Activated CD8-positive, alpha-beta memory T cell treated with anti-CD3 and anti-CD28 coated beads, Interleukin-2, amount 10 ng/mL, durations not matched to agents 7 days and 5 days (primary cell): ENCODE data around the gene FN3K. TPM values are rescaled to one million over a fixed set of nuclear protein-coding genes. Genes with fewer than 3 reads are reported as not detected.
A peak's percentile ranks its signal among the peaks of the same experiment; 100 is the strongest.
"Not testable (repeated sequence)": the region's sequence is repeated elsewhere in the genome, so short reads cannot be mapped to it uniquely, and the experiment has no call there.

ENCODE experiments used
- ATAC-seq: fragments of 150-1000 bp; cut with Tn5 transposase; one replicate; pipeline ENCODE4 v1.10.0; 2021; ENCODE audit warnings: moderate library complexity
- CTCF ChIA-PET: fragments of 350-600 bp; sonication (Branson Sonifier 250); formaldehyde crosslinking; loops from one replicate; lab custom pipeline; 2021; ENCODE audit warnings: antibody characterized with exemption; lab: Charles Lee
- DNase-seq: peaks from one replicate; pipeline ENCODE4 v3.0.0-alpha.2; 2020
- H3K27ac Mint-ChIP-seq: one replicate; pipeline ENCODE4 v1.8.0; 2021; ENCODE audit warnings: mild to moderate bottlenecking, mixed read lengths
- H3K27me3 Mint-ChIP-seq: one replicate; pipeline ENCODE4 v1.8.0; 2021; ENCODE audit warnings: mixed read lengths
- H3K36me3 Mint-ChIP-seq: one replicate; pipeline ENCODE4 v1.8.0; 2021; ENCODE audit warnings: mild to moderate bottlenecking, mixed read lengths
- H3K4me1 Mint-ChIP-seq: one replicate; pipeline ENCODE4 v1.8.0; 2021; ENCODE audit warnings: mixed read lengths
- H3K4me3 Mint-ChIP-seq: one replicate; pipeline ENCODE4 v1.8.0; 2021; ENCODE audit warnings: mild to moderate bottlenecking, moderate library complexity, mixed read lengths
- H3K9me3 Mint-ChIP-seq: one replicate; pipeline ENCODE4 v1.8.0; 2022; ENCODE audit warnings: low read depth, mixed read lengths
- total RNA-seq, 2 experiments: library from RNA; stranded (reverse); gene quantifications; one replicate each; pipeline ENCODE4 v1.2.3, GENCODE V29; 2021

The FN3K gene
- total RNA-seq, 2 experiments from 2014 or later, result 1.2 to 2.7 TPM

GRCh38 chr17:82754297-82755208 is 19.1 kb downstream of the FN3K start:
- Mint-ChIP-seq H3K4me3 (no peak overlapping the region), H3K9me3 (no peaks in the 10 kb centered on the region), H3K27ac (no peak overlapping the region)

DNA sequence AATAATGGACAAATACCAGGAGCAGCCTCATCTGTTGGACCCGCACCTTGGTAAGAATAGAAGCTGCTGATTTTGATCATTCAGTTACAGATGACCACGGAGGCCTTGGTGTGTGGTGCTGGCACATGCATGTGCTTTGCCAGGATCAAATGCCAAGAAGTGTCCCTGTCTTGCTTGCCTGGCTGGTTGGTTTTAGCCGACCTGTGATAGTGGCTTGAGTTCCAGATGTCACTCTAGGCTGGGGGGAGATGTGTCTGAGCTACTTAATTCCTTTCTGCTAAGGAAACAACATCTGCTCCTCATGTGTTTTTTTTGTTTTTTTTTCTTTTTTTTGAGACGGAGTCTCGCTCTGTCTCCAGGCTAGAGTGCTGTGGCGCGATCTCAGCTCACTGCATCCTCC is 20.8 kb downstream of the FN3K start:
- no peaks in the 10 kb centered on the region for H3K9me3 Mint-ChIP-seq
- ATAC-seq (no peak), DNase-seq (no peak)
- H3K36me3 Mint-ChIP-seq, result peaks cover 4% of the 10 kb centered on the region
- CTCF ChIA-PET, result interaction anchor here (1.2 kb wide), 1 partner anchor 108 kb away, joined by 3 read pairs; no protein-coding TSS in a partner anchor
- H3K4me1 Mint-ChIP-seq, result peaks cover 19% of the 10 kb centered on the region
- H3K27ac Mint-ChIP-seq, result no peak overlapping the region
- H3K27me3 Mint-ChIP-seq, result no peaks in the 10 kb centered on the region
- H3K4me3 Mint-ChIP-seq, result no peak overlapping the region

More at GRCh38 chr17:82754297-82755208, 19.1 kb downstream of the FN3K start:
- H3K27me3 Mint-ChIP-seq, result no peaks in the 10 kb centered on the region
- no peaks in the 10 kb centered on the region for H3K36me3 Mint-ChIP-seq
- CTCF ChIA-PET, result interaction anchor here (1.6 kb wide), 1 partner anchor 86 kb away, joined by 3 read pairs; no protein-coding TSS in a partner anchor
- no peak for DNase-seq
- H3K4me1 Mint-ChIP-seq, result peaks cover 22% of the 10 kb centered on the region
- no peak for ATAC-seq

DNA sequence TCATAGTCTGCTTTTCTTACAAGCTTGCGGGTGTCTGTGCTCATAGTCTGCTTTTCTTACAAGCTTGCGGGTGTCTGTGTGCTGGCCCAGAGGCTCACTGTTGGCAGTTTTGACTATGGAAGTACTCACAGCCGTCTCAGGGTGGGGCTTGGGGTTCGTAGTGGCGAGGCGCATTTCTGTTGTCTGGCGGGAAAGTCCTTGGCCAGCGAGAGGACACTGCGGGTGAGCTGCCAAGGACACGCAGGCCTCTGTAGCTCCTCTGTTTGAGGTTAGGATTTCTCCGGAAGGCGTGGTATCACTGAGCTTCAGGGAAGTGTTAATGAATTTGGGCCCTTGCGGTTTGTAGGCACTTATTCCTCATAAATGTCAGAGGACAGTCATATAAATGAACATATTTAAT is 30.0 kb downstream of the FN3K start:
- Mint-ChIP-seq H3K9me3 (no peaks in the 10 kb centered on the region), H3K27me3 (no peaks in the 10 kb centered on the region), H3K36me3 (peaks cover 29% of the 10 kb centered on the region), H3K27ac (no peak overlapping the region), H3K4me3 (no peak overlapping the region), H3K4me1 (no peaks in the 10 kb centered on the region)
- DNase-seq (no peak), ATAC-seq (no peak)
- CTCF ChIA-PET, result interaction anchor here (1.2 to 2.0 kb wide), 3 partner anchors 10 to 97 kb away, joined by 5 to 7 read pairs (median 5); no protein-coding TSS in a partner anchor

GRCh38 chr17:82767041-82767754 is 31.8 kb downstream of the FN3K start:
- no peak overlapping the region for H3K4me3 Mint-ChIP-seq
- no peak for ATAC-seq
- no peaks in the 10 kb centered on the region for H3K9me3 Mint-ChIP-seq
- CTCF ChIA-PET, result interaction anchor here (0.9 to 2.0 kb wide), 6 partner anchors 10 to 99 kb away, joined by 3 to 5 read pairs (median 4); no protein-coding TSS in a partner anchor
- no peaks in the 10 kb centered on the region for H3K27me3 Mint-ChIP-seq
- no peak overlapping the region for H3K27ac Mint-ChIP-seq
- H3K4me1 Mint-ChIP-seq, result peaks cover 3% of the 10 kb centered on the region
- no peak for DNase-seq
- H3K36me3 Mint-ChIP-seq, result peaks cover 31% of the 10 kb centered on the region

DNA sequence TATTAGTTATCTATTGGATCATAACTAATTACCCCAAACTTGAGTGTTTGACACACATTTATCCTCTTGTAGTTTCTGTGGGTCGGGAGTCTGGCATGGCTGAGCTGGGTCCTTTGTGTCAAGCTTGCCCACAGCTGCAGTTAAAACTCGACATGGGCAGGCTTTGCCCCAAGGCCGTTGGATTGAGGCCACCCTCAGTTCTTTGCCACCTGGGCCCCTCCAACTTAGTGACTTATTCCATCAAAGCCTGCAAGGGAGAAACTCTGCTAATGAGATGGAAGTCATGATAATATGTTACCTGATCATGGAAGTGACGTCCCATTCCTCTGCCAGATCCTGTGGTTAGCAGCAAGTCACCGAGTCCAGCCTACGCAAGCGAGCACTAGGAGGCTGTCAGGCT is 33.6 kb downstream of the FN3K start:
- Mint-ChIP-seq H3K4me3 (no peak overlapping the region), H3K9me3 (no peaks in the 10 kb centered on the region), H3K27ac (no peak overlapping the region), H3K27me3 (no peaks in the 10 kb centered on the region), H3K36me3 (peaks cover 33% of the 10 kb centered on the region), H3K4me1 (peaks cover 4% of the 10 kb centered on the region)
- no peak for DNase-seq
- CTCF ChIA-PET, result interaction anchor here (1.7 to 1.9 kb wide), 2 partner anchors 16 to 101 kb away, joined by 4 to 5 read pairs; no protein-coding TSS in a partner anchor
- no peak for ATAC-seq

DNA sequence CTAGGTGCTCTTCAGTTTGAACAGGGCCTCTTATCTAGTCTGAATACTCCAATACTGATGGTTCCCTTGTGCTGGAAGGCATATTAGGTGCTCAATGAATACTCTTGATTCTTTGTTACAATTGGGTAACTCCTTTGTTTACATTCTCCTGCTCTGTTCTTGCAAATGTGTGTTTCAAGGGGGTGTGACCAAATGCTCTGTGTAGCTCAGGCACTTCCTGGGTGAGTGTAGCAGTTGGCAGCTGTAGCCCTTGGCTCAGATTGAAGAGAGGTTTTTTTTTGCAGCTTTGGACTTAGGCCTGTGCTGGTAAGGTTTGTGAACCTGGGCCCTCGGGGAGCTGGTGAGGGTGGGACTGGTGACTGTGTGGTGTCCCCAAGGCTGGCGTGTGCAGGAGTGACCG is 36.6 kb downstream of the FN3K start:
- no peak overlapping the region for H3K27ac Mint-ChIP-seq
- CTCF ChIA-PET, result interaction anchor here (1.3 to 2.0 kb wide), 3 partner anchors 9 to 103 kb away, joined by 3 to 6 read pairs (median 5); no protein-coding TSS in a partner anchor
- H3K4me3 Mint-ChIP-seq, result no peak overlapping the region
- ATAC-seq, result no peak
- H3K4me1 Mint-ChIP-seq, result peaks cover 27% of the 10 kb centered on the region
- H3K36me3 Mint-ChIP-seq, result peaks cover 31% of the 10 kb centered on the region
- no peak for DNase-seq
- H3K27me3 Mint-ChIP-seq, result no peaks in the 10 kb centered on the region
- H3K9me3 Mint-ChIP-seq, result no peaks in the 10 kb centered on the region

- CTCF ChIA-PET, result interaction anchor here (0.8 to 2.4 kb wide), 11 partner anchors 9 to 744 kb away, joined by 3 to 10 read pairs (median 4); no protein-coding TSS in a partner anchor
Measured at GRCh38 chr17:82774456-82774855, 39.0 kb downstream of the FN3K start.

DNA sequence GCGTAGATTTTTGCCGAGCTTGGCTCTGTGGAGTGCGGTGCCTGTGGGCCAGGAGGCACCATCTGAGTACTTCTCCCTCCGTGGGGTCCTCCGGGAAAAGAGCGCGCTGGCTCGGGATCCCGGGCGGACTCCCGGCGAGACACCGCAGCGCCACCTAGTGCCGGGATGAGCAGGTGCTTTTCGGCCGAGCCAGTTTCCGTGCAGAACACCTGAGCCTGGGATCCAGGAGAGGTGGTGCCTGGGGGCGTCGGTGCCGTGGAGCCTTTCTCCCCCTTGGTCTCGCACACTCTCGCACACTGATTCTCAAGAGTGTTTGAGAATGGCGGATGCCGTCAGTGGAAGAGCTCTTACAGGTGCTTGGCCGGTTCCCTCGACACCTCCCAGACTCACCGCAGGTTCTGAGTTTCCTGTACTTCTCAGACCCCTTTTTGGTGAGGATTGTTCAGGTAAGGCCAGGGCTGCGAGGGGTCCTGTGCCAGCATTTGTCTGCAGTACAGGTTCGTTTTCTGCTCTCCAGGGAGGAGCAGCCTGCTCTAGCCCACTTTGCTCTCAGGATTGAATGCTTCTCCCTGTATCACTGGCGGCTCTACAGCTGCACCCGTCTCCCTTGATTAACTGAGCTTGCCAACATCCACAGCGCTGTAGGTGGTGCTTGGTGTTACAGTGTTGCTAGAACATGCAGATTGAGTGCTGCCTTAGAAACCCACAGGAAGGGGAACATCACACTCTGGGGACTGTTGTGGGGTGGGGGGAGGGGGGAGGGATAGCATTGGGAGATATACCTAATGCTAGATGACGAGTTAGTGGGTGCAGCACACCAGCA is 39.8 kb downstream of the FN3K start:
- Mint-ChIP-seq H3K9me3 (no peaks in the 10 kb centered on the region), H3K4me3 (peak overlapping the region; percentile 39), H3K27me3 (no peaks in the 10 kb centered on the region), H3K36me3 (peaks cover 16% of the 10 kb centered on the region), H3K27ac (peak overlapping the region; percentile 82), H3K4me1 (peaks cover 31% of the 10 kb centered on the region)
- ATAC-seq (peak; percentile 78), DNase-seq (peak; percentile 64)
- CTCF ChIA-PET, result interaction anchor here (0.6 to 2.4 kb wide), 19 partner anchors 10 to 745 kb away, joined by 3 to 10 read pairs (median 4); no protein-coding TSS in a partner anchor

More at GRCh38 chr17:82774456-82774855, 39.0 kb downstream of the FN3K start:
- not testable (repeated sequence) for H3K9me3 Mint-ChIP-seq, ATAC-seq, H3K4me3 Mint-ChIP-seq, DNase-seq, H3K27me3 Mint-ChIP-seq, H3K27ac Mint-ChIP-seq
- peaks cover 21% of the 10 kb centered on the region for H3K36me3 Mint-ChIP-seq
- H3K4me1 Mint-ChIP-seq, result peaks cover 31% of the 10 kb centered on the region

DNA sequence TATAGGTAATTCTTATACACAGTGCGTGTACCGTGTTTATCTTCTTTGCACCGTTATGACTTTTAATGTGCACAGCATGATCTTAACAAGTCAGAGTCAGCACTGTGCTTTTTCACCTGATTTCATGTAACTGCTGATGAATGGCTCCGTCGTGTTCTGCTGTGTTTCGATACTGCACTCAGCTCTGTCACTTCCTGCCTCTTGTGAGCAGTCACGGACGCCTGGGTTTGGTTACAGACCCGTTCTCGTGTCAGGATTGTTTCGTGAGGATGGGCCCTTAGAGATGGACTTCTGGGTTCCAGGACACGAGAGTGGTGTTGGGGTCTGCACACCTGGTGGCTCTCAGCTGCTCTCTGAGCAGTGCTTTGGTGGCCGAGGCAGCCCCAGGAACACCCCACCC is 41.0 kb downstream of the FN3K start:
- Mint-ChIP-seq H3K27ac (peak overlapping the region; percentile 80), H3K36me3 (peaks cover 16% of the 10 kb centered on the region), H3K9me3 (no peaks in the 10 kb centered on the region), H3K4me3 (no peak overlapping the region), H3K4me1 (peaks cover 31% of the 10 kb centered on the region), H3K27me3 (no peaks in the 10 kb centered on the region)
- CTCF ChIA-PET, result interaction anchor here (1.2 to 4.6 kb wide), 6 partner anchors 9 to 424 kb away, joined by 3 to 13 read pairs (median 5); no protein-coding TSS in a partner anchor
- ATAC-seq (peak; percentile 74), DNase-seq (peak; percentile 61)

GRCh38 chr17:82777778-82778375 is 42.5 kb downstream of the FN3K start:
- not testable (repeated sequence) for H3K27ac Mint-ChIP-seq, H3K9me3 Mint-ChIP-seq, H3K4me3 Mint-ChIP-seq, H3K27me3 Mint-ChIP-seq, DNase-seq, ATAC-seq
- CTCF ChIA-PET, result interaction anchor here (1.0 to 4.6 kb wide), 5 partner anchors 10 to 1099 kb away, joined by 3 to 13 read pairs (median 4); no protein-coding TSS in a partner anchor
- Mint-ChIP-seq H3K4me1 (peaks cover 37% of the 10 kb centered on the region), H3K36me3 (peaks cover 14% of the 10 kb centered on the region)

DNA sequence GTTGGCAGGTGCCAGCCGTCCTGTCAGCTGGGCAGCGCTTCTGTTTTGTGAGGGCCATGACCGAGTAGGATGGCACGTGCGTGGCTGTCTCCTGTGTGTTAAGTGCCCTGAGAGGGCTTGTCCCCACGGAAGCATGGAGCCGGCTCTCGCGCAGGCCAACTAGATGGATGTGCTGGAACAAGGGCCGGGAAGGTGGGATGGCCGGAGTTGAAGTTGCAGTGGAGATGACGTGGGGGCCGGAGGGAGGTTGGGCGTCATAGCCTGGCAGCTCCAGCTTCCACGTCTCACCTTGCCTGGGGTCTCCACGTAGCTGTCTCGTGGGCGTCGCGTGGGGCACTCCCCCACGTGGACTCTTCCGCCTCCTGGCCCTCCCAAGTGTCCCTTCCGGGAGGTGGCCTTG is 44.1 kb downstream of the FN3K start:
- peaks cover 37% of the 10 kb centered on the region for H3K4me1 Mint-ChIP-seq
- H3K4me3 Mint-ChIP-seq, result no peak overlapping the region
- H3K9me3 Mint-ChIP-seq, result no peaks in the 10 kb centered on the region
- DNase-seq (no peak), ATAC-seq (no peak)
- no peaks in the 10 kb centered on the region for H3K27me3 Mint-ChIP-seq
- CTCF ChIA-PET, result interaction anchor here (1.0 to 4.6 kb wide), 6 partner anchors 12 to 138 kb away, joined by 3 to 30 read pairs (median 3); no protein-coding TSS in a partner anchor
- H3K27ac Mint-ChIP-seq, result no peak overlapping the region
- H3K36me3 Mint-ChIP-seq, result peaks cover 10% of the 10 kb centered on the region

GRCh38 chr17:82780195-82780594 is 44.8 kb downstream of the FN3K start:
- no peak for DNase-seq
- no peak overlapping the region for H3K27ac Mint-ChIP-seq
- peaks cover 31% of the 10 kb centered on the region for H3K4me1 Mint-ChIP-seq
- no peak overlapping the region for H3K4me3 Mint-ChIP-seq
- CTCF ChIA-PET, result interaction anchor here (0.6 to 4.6 kb wide), 11 partner anchors 11 to 422 kb away, joined by 3 to 37 read pairs (median 9); no protein-coding TSS in a partner anchor
- H3K27me3 Mint-ChIP-seq, result no peaks in the 10 kb centered on the region
- ATAC-seq, result no peak
- peaks cover 10% of the 10 kb centered on the region for H3K36me3 Mint-ChIP-seq
- no peaks in the 10 kb centered on the region for H3K9me3 Mint-ChIP-seq
